GM18526 (cell line): Measurements from ENCODE around the gene HPGDS.

ENCODE experiments used
- POLR2A ChIP-seq: IDR thresholded peaks from 3 replicates; pipeline ENCODE4 v1.6.1; 2011; ENCODE audit not compliant: insufficient read length; ENCODE audit errors: extremely low read depth

HPGDS gene

GRCh38 chr4:94342694-94343093 is at the start of gene HPGDS:
TSS of gene HPGDS (minus strand) at chr4:94342836. CDS start at chr4:94334629, 8,207 bp downstream.
- no peak for TF ChIP-seq POLR2A

DNA sequence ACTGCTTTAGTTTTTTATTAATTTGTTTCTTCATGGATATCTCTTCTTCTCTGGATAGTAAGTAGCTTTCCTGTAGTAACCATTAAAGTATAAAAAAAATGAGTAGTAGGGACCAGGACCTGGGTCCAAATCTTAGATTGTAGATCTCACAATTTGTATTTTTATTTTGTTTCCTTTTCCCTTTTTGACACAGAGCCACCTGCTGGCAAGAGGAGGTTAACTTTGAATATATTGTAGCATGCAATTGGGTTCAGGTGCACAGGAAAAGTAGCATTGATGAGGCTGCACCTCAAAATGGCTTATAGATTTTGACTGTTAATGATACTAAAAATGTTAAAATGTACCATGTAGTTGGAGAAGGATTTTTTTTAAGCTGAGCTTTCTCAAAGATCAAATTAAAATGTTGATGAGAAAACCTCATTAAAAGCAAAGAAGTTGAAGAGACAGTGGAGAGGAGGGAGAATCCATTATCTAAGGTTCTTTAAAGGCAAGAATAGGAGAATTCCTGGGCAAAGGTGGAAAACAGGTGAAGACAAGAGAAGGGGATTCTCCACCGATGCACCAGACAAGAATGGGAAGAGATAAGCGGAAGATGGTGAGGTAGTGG is 48.3 kb upstream of the HPGDS start:
- no peak for TF ChIP-seq POLR2A

- no peak for TF ChIP-seq POLR2A
These were observed 47.1 kb upstream of the HPGDS start for GRCh38 chr4:94389595-94390267.

GRCh38 chr4:94378047-94378446 is 35.4 kb upstream of the HPGDS start:
- TF ChIP-seq POLR2A = no peak

DNA sequence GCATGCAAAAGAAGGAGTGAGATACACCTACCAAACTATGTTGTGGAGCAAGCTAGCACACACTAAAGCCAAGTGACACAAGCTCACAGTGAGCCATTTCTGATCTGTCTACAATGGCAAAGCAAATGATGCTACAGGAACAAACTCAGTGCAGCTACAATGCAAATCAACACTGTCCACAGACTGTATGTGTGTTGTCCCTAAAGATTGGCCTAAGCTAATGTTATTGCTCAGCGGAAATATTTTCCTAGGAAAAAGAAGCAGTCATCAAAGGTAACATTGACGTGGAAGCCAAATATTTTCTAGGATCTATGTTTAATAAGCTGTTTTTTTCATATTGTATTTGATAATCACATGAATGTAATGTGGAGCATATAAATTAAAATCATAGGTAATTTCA is 34.7 kb upstream of the HPGDS start:
- no peak for TF ChIP-seq POLR2A

DNA sequence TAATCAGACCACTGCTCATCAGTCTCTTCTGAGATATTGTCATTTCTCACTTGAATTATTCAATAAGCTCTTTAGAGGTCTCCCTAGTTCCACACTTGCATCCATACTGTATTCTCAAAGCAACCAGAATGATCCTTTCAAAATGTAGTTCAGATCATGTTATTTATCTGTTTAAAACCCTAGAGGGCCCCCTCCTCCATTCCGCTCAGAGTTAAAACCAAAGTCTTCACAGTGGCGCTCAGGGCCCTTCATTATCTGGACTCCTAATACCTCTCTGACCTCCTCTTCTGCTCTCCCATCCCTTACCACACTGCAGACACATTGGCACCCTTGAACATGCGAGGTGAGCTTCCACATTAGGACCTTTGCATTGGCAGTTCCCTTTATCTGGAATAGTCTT is 32.7 kb upstream of the HPGDS start:
- TF ChIP-seq POLR2A = no peak

DNA sequence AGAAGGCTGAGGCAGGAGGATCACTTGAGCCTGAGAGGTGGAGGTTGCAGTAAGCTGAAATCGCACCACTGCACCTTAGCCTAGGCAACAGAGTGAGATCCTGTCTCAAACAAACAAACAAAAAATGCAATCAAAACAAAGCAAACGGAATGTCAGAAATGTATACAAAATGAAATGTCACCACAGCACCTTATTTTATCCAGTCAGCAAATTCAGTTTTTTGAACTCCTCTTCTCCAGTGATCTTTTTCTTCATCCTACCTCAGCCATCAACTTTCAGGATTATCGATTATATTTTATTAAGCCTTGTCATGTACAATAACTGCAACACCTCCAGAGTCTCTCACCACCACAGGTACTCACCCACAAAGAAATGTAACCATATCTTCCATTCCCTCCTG is 31.1 kb upstream of the HPGDS start:
- TF ChIP-seq POLR2A = no peak

DNA sequence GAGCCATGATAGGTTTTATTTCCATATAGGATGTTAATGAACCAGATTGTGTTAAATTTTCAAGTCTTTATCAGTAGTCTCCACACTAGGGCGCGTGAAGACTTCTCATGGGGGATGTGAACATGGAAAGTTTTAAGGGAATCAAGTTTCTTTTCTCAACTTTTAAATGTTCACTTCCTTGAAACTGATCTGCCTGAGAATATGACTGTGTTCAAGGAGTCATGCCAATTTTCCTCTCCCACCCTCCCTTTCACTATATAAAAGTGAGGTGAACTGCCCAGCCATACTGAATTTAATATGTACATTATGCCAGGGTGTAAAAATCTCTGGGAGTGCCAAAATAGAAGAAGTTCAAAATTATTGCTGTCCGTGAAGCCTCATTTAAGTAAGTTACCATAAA is 30.4 kb upstream of the HPGDS start:
- no peak for TF ChIP-seq POLR2A

DNA sequence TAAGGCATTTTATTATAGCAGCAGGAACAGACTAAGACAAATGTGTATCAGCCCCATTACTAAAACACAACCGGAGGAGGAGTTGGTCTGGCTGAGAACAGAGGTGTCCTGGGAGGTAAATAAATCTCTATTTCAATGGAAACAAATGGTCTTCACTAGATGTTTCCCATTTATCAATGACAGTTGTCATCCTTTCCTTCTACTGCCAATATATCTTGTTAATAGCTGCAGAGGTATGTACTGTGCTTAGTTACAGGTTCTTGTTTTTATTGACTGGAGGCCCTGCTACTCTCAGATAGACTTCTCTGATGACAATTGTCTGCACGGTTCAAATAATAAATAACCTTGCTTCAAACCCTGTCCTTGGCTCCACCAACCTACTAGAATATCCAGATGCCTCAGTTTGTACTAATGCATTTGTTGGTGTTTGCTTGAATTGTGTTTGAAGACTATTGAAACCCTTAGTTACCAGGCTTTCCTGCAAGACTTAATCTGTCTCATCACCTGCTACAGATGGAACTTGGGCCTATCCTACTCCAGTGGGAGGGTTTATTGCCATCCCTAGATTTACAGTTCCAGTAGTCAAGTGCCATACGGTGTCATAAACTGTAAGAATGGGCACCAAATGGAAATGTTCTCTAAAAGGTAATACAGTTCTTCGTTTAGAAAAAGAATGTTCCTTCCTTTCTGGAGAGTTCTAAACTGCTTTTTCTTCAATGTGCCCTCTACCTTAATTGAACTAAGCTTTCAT is 29.8 kb upstream of the HPGDS start:
- TF ChIP-seq POLR2A = no peak

DNA sequence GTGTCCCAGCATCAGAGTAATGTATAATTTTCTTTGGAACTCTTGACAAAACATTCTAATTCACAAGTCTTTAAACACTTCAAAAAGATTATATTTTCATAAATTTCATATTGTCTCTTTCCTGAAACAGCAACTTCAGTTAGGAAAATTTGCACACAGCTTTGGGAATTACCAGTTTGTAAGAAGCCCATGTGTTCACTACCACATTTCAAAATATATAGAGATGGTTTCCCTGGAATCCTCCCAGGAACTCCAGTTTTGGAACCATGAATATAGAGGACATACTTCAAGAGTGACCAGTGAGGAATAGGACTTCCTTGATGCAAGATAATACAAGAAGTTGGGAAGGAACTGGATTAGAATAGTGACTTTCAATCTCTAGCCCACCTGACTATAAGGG is 28.7 kb upstream of the HPGDS start:
- no peak for TF ChIP-seq POLR2A

GRCh38 chr4:94370533-94371254 is 28.1 kb upstream of the HPGDS start:
- no peak for TF ChIP-seq POLR2A

- no peak for TF ChIP-seq POLR2A
These were observed 26.4 kb upstream of the HPGDS start for GRCh38 chr4:94369046-94369445.

DNA sequence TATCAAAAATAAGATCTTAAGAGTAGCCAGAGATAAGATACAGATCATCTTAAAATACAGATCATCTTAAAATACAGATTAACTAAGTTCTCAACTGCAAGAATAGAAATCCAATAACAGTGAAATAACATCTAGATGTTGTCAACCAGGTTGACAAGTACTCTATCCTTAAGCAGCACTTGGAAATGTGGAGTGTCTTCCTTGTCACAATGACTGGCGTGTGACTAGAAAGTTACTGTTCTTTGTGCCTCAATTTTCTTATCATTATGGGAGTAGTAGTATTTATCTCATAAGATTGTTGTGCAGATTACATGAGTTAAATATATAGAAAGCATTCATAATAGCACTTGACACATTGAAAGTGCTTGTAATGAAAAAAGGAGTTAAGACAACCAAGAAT is 25.8 kb upstream of the HPGDS start:
- TF ChIP-seq POLR2A = no peak

- no peak for TF ChIP-seq POLR2A
These were observed 22.7 kb upstream of the HPGDS start for GRCh38 chr4:94365304-94365703.

DNA sequence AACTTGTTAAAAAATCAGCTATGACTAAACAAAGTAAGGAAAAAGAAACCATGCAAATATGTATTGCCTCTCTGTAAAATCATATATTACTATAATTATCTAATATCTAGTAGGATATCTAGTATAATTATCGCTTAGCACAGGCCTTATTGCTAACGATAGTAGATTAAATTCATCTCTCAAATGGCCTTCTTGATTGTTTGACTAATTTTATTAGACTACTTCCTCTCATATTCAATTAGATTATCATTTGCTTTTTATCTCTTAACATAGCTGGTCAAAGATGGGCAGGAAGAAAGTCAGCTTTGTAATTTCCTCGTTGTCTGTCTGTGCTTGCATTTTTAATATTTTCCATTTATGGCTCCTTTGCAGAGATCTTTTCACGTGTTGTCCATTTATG is 21.9 kb upstream of the HPGDS start:
- TF ChIP-seq POLR2A = no peak
